ENCODE measurements around the gene FNDC11. TPM values are rescaled to one million over a fixed set of nuclear protein-coding genes. Genes with fewer than 3 reads are reported as not detected.

The FNDC11 gene
- total RNA-seq, 2 experiments from 2014 or later: 0.23 to 0.27 TPM

DNA sequence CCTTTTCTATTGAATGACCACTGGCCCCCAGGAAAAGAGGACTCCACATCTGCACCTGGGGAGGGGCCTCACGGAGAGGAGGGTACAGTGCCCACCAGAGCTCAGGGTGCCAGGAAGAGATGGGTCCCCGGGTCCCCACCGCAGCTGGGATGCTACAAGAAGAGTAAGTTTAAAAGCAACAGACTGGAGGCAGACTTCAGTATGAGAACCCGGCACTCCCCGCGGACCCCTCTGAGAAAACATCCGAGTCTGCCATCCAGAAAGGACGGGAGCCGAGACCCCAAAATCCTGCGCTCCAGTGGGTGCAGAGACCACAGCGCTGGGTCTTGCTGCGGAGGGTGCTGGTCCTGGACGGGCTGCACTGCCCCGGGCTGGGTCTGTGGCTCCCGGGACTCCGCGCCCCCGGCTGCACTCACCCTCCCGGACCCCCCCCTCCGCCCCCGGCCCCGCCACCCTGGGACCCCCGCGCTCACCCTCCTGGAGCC, 19.7 kb downstream of the FNDC11 start:
- Mint-ChIP-seq H3K4me1 (ENCODE audit: low read depth) (peaks cover 5% of the 10 kb centered on the region), H3K9me3 (no peaks in the 10 kb centered on the region), H3K4me3 (peak overlapping the region; percentile 66), H3K27me3 (peaks cover 5% of the 10 kb centered on the region), H3K27ac (peak overlapping the region; percentile 25), H3K36me3 (ENCODE audit: low read depth) (no peaks in the 10 kb centered on the region)
- TF ChIP-seq, protein P1, sequence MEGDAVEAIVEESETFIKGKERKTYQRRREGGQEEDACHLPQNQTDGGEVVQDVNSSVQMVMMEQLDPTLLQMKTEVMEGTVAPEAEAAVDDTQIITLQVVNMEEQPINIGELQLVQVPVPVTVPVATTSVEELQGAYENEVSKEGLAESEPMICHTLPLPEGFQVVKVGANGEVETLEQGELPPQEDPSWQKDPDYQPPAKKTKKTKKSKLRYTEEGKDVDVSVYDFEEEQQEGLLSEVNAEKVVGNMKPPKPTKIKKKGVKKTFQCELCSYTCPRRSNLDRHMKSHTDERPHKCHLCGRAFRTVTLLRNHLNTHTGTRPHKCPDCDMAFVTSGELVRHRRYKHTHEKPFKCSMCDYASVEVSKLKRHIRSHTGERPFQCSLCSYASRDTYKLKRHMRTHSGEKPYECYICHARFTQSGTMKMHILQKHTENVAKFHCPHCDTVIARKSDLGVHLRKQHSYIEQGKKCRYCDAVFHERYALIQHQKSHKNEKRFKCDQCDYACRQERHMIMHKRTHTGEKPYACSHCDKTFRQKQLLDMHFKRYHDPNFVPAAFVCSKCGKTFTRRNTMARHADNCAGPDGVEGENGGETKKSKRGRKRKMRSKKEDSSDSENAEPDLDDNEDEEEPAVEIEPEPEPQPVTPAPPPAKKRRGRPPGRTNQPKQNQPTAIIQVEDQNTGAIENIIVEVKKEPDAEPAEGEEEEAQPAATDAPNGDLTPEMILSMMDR (IDR thresholded peaks at IDR 0.05): no peak
- intact Hi-C loops (cut with micrococcal nuclease): no loop called here
- ATAC-seq (peak; percentile 23), DNase-seq (no peak)
- CTCF ChIA-PET: interaction anchor here (1.6 kb wide), 1 partner anchor 36 kb away, joined by 6 read pairs; the partner anchor contains the start of gene PTK6
- POLR2A ChIA-PET: interaction anchor here (0.7 to 1.1 kb wide), 3 partner anchors 16 to 84 kb away, joined by 3 read pairs; partner anchors contain the start of gene RTEL1

DNA sequence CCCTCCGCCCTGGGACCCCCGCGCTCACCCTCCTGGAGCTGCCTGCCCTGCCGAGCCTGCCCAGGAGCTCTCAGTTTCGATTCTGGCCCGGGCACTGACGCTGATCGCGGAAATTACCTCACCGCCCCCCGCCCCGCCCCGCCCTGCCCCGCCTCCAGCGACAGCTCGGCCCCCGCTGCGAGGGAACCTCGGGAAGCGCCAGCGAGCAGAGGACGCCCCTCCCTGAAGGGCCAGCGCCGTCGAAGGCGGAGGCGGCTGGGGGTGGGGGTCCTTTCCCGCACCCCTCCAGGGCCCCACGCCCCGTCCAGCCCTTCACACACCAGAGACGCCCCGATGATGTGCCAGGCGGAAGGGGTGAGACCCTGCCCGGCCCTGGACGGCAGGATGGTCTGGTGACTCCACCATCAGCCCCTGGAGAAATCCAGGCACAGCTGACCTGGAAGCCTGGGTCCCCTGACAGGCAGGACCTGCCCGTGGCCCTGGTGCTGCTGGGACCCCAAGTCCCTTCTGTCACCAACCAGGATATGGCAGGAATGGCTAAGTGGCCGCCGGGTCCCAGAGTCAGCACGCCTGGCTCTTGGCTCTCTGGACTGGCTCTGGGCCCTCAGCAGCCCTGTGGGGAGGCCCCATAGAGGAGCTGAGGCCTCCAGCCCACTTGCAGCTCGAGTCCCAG, 20.3 kb downstream of the FNDC11 start, which contains the start of gene HELZ2:
TSS of gene HELZ2 (minus strand) at position 84 of the 673 bp plus-strand sequence. CDS start 1,854 bp downstream, outside the sequence.
- TF ChIP-seq, protein P1 (IDR thresholded peaks at IDR 0.05): no peak
- ATAC-seq (peak; percentile 88), DNase-seq (peak; percentile 77)
- POLR2A ChIA-PET: interaction anchor here (0.7 to 1.3 kb wide), 3 partner anchors 16 to 83 kb away, joined by 3 to 4 read pairs (median 3); partner anchors contain the start of gene RTEL1
- CTCF ChIA-PET: interaction anchor here (1.3 to 1.6 kb wide), 2 partner anchors 36 to 37 kb away, joined by 5 to 6 read pairs; partner anchors contain the start of gene PTK6
- H3K36me3 Mint-ChIP-seq (ENCODE audit: low read depth): no peaks in the 10 kb centered on the region
- H3K4me1 Mint-ChIP-seq (ENCODE audit: low read depth): peaks cover under 1% of the 10 kb centered on the region
- H3K27me3 Mint-ChIP-seq: peaks cover 5% of the 10 kb centered on the region
- H3K27ac Mint-ChIP-seq: peak within 1 kb of the TSS; percentile 25
- H3K9me3 Mint-ChIP-seq: no peaks in the 10 kb centered on the region
- intact Hi-C loops (cut with micrococcal nuclease): no loop called here
- H3K4me3 Mint-ChIP-seq: peak within 1 kb of the TSS; percentile 66

DNA sequence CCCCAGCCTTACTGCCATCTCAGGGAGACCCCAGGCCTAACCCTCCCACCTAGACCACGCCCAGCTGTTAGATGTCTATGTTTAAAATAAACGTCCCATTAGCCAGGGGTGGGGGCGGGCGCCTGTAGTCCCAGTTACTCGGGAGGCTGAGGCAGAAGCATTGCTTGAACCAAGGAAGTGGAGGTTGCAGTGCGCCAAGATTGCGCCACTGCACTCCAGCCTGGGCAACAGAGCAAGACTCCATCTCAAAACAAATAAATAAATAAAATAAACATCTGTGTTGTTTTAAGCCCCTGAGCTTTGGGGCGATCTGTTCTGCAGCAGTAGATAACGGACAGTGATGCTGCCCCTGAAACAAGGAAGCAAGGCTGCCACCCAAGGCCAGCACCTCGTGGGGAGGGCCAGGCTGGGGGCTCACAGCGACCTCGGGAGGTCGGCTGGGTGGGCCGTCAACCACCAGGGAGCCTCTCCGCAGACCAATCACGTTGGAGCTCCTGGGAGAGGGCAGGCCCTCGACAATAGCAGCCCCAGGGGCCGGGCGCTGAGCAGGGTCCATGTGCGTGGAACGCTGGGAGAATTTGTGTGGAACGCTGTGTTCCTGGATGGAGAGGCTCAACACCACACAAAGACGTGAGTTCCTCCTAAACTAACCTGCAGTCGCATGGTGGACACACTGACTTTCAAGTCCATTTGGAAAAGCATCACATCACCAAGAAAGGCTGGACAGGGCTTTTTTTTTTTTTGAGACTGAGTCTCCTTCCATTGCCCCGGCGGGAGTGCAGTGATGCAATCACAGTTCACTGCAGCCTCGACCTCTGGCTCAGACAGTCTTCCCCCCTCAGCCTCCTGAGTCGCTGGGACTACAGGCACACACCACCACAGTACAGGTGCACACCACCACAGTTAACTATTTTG, 21.1 kb downstream of the FNDC11 start:
- H3K9me3 Mint-ChIP-seq: no peaks in the 10 kb centered on the region
- ChIA-PET POLR2A (interaction anchor here (1.3 kb wide), 1 partner anchor 29 kb away, joined by 4 read pairs; no protein-coding TSS in a partner anchor), CTCF (interaction anchor here (1.3 kb wide), 1 partner anchor 37 kb away, joined by 5 read pairs; no protein-coding TSS in a partner anchor)
- H3K27ac Mint-ChIP-seq: no peak overlapping the region
- TF ChIP-seq, protein P1 (IDR thresholded peaks at IDR 0.05): no peak
- DNase-seq (no peak), ATAC-seq (no peak)
- intact Hi-C loops (cut with micrococcal nuclease): no loop called here
- peak overlapping the region; percentile 44 for H3K4me3 Mint-ChIP-seq
- H3K36me3 Mint-ChIP-seq (ENCODE audit: low read depth): no peaks in the 10 kb centered on the region
- peaks cover 5% of the 10 kb centered on the region for H3K27me3 Mint-ChIP-seq
- no peaks in the 10 kb centered on the region for H3K4me1 Mint-ChIP-seq (ENCODE audit: low read depth)

DNA sequence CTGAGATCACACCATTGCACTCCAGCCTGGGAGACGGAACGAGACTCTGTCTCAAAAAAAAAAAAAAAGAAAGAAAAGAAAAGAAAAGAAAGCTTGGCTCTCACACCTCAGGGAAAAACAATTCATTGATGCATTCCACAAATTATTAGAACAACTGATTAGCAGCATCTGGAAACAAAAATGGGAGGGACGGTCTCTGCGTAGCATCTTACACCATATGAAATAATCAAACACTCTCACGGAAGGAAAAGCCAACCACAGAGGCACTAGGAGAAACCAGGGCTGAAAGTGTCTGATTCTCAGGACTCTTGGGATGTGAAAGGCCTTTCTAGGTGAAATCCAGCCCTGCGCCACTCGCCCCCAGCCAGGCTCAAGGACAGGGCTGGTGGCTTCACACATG, 22.4 kb downstream of the FNDC11 start:
- ChIA-PET CTCF (no interaction called here), POLR2A (interaction anchor here (1.1 kb wide), 1 partner anchor 15 kb away, joined by 3 read pairs; no protein-coding TSS in a partner anchor)
- H3K4me1 Mint-ChIP-seq (ENCODE audit: low read depth): no peaks in the 10 kb centered on the region
- no peaks in the 10 kb centered on the region for H3K36me3 Mint-ChIP-seq (ENCODE audit: low read depth)
- TF ChIP-seq, protein P1 (IDR thresholded peaks at IDR 0.05): no peak
- no peaks in the 10 kb centered on the region for H3K9me3 Mint-ChIP-seq
- DNase-seq: no peak
- no peak overlapping the region for H3K27ac Mint-ChIP-seq
- H3K4me3 Mint-ChIP-seq: no peak overlapping the region
- H3K27me3 Mint-ChIP-seq: peaks cover 5% of the 10 kb centered on the region
- intact Hi-C loops (cut with micrococcal nuclease): no loop called here
- ATAC-seq: no peak
